Stimulated activated CD4-positive, alpha-beta T cell treated with anti-CD3 and anti-CD28 coated beads, Interleukin-12 subunit alpha, Interleukin-12 subunit beta, amount 100 ng/mL, for 48 hours (primary cell): ENCODE data around the gene GRPEL2.

Source experiments
- DNase-seq, 3 donors: peaks; one replicate each; pipeline ENCODE4 v3.0.0-alpha.2; 2020; ENCODE audit warnings: low read depth in 2 of 3, low spot score in 1 of 3

The GRPEL2 gene, protein sequence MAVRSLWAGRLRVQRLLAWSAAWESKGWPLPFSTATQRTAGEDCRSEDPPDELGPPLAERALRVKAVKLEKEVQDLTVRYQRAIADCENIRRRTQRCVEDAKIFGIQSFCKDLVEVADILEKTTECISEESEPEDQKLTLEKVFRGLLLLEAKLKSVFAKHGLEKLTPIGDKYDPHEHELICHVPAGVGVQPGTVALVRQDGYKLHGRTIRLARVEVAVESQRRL

DNA sequence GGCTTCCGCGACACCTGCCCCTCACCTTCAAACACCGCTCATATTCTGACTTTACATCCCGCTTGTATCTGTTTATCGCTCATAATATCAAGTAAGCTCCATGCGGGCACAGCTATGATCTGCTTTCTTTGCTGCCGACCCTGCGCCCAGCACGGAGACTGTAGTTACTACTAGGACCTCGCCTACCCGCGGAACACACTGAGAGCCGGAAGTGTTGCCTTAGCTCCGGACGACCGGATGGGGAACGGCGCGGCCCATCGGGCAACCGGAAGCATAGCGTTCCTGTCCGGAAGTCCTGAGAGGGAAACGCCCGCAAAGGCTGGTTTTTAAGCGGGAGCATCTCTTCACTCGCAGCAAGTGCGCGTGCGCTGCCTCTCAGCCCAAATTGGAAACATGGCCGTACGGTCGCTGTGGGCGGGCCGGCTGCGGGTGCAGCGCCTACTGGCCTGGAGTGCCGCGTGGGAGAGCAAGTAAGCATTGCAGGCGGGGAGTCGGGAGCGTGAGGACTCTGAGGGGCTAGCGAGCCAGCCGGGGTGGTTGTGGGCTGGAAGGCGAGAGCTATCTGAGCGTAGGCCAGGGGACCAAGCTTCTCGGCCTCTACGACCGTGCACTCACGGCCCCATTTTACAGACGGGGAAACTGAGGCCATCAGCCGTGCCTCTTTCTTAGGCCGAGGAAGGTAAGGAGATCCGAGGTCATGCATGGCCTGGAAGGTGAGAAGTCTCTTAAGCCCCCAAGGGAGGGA lies at the start of gene GRPEL2:
GRPEL2 (plus strand) TSS at position 353 of the 745 bp plus-strand sequence; CDS start at position 394, 41 bp downstream.
- DNase-seq, result peak; percentile 86 to 95 (median 93)

DNA sequence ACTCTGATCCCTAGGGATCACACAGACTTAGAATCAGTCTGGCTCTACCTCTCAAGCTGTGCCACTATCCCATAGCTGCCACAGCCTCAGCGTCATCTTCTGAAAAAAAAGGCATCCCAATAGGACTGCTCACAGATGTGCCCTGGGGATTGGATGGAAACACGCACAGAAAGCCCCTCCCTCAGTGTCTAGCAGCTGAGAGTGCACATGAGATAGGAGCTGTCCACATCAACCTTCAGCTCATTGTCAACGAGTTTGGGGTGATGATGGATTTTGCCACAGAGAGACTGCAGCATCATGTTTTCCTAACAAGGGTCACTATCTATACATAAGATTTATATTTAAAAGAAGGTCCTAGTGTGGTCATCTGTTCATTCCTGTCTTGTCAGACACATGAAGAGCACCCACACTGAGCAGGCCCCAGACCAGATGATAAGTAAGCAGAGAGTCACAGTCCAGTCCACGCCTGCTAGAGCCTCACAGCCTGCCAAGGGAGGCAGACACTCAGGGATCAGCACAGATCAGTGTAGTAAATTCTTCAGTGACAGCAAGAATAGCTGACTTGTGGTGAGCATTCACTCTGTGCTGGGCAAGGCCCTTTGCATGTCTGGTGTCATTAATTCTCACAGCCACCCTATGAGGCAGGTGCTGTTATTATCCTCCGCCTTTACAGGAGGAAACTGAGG lies 47.8 kb upstream of the GRPEL2 start:
- no peak for DNase-seq

DNA sequence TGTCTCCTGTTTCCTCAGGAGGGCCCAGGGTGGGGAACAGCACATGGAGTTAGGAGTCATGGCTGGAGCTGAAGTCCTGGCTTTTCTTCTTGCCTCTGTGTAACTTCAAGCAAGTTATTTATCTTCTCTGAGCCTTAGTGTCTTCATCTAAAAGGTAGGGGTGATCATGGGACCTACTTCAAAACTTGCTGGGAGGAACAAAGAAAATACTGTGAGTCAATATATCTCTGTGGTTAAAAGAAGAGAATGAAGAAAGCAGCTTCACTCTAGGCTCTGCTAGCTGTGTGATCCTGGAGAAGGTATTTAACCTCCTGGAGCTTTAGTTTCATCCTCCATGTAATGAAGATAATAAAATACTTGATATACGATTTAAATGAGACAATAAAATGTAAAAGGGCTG lies 47.1 kb upstream of the GRPEL2 start:
- DNase-seq, result no peak

DNA sequence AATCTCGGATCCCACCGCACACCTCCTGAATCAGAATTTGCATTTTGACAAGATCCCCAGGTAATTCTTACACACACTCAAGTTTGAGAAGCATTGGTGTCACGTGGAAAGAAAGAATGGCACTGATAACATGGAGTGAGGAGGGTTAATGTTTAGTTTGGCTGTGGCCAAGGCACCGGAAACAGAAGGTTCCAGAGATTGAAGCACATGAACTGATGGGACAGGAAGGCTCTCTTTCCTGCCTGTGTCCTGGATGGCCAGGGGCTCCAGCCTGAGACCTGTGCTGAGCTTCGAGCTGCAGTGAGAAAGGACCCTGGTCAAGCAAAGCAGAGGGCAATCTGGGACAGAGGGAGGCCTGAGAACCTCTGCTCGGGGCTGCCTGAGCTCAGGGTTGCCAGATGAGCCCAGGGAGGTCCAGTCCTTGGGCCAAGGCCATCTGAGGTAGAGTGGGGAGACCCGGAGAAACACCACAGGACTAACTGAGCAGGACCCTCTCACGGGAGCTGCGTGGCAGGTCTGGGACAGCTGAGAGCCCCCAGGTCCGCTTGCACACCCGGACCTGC lies 46.4 kb upstream of the GRPEL2 start:
- no peak for DNase-seq

DNA sequence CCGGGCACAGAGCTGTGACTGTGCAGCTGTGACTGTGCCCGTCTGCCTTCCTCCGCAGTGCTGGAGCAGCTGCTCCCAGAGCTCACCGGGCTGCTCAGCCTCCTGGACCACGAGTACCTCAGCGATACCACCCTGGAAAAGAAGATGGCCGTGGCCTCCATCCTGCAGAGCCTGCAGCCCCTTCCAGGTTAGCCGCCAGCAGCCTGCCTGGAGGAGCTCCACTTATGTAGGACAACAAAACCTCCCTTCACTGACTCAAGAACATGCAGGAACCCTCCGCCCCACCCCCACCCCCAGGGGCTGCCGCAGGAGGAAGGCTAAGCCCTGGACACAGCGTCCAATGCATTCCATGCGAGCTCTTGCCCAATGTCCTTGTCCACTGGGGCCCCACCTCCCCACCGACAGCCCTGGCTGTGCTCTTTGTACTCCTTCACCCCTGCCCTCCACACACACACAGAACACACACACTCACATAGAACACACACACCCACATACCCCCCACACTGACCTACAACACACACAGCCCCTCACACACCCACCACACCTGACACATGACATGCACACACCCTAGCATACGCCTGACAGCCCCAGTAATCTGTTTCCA lies 45.7 kb upstream of the GRPEL2 start:
- no peak for DNase-seq

DNA sequence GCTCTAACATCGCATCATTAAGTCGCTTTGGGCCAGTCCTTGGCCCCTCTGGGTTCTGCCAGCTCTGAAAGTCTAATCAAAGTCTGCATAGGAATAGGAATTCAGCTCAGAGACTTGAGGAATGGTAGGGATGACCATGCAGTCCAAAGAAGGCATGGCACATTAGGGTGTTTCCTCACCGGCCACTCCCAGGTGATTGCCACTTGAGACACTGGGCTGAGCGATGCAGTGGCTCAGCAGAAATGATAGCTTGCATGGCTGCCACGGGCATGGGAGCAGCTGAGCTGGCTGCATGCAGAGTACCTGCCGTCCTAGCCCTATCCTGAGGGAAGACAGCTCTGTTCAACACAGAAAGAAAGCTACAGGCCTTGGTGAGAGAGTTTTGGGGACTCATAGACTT lies 44.9 kb upstream of the GRPEL2 start:
- no peak for DNase-seq

DNA sequence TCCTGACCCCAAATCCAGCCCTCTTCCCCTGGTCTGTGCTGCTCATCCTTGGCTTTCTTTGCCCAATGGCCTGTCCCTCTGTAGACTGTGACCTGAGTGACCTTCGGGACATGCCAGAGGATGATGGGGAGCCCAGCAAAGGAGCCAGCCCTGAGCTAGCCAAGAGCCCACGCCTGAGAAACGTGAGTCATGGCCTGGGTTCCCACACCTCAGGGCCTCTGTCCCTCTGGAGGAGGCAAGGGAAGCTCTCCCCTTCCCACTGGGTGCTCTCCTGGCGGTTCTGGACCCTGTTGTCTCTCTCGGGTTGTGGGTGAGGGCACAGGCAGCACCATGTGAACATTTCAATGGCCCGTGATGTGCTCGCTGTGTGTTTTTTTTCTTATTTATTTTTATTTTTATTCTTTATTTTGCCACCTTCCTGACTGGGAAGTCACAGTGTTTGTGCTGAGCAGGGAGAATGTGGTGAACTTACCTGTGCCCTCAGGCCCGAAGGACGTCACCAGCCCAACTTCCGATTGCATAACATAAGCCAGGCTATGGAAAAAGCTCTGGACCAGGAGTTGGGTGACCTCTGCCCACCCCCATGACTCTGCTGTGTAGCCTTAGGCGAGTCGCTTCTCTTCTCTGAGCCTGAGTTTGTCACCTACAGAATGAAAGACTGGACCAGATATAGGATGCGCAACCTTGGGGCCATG lies 44.1 kb upstream of the GRPEL2 start:
- DNase-seq, result no peak

DNA sequence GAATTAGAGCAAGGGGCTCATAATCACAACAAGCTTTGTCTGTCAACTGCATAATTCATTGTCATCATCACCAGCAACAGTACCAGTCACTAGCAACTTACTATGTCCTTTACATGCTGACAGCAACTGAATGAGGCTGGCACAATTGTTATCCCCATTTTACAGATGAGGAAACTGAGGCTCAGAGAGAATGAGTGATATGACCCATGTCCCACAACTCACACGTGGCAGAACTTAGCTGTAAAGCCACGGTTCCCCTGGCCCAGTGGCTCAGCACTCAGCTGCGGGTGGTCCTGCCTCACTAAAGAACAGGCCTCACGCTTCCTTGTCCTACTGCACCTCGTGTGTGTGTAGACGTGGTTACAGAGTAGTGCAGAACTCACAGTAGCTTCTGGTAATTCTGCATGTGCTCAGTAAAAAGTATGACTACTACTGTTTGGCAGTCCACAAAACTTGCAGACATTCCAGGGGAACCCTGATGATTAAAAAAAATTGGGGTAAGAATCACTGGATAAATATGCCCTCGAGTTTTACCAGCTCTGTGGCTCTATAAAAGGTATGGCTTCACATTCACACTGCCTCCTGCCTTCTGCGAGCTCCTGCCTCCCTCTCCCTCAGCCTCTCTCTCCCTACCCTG lies 43.4 kb upstream of the GRPEL2 start:
- no peak for DNase-seq

DNA sequence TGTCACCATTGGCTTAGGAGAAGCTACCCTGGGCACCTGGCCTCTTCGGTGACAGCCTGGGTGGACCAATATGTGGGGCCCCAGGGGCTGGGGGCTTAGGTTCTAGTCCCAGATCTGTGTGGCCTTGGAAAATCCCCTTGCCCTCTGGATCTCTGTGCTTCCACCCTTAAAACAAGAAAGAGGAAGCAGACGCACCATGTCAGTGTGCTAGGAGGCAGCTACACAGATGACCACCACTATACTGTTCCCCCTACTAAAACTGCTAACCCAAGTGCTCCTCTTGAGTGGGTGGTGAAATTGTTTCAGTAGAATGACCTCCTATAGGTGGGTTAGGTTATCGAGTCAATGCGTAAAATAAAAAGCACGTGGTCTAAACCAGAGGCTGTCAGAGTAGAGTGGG lies 42.7 kb upstream of the GRPEL2 start:
- DNase-seq, result no peak

DNA sequence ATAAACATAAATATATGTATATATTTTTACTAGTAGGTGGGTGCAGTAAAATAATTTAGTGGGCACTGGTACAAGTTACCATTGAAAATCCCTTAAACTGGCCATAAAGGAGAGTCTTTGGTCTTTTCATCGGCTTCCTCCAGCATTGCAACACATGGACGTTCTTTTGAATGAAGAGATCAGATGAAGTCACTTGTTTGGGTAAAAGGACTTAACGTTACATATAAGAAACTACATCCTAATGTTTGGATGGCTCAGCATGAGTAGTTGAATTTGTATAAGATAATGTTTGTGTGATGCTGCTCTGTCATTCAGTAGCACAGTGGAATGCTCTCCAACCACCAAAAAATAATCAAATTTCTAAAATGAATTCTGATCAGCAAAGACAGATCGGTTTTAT lies 42.1 kb upstream of the GRPEL2 start:
- no peak for DNase-seq

DNA sequence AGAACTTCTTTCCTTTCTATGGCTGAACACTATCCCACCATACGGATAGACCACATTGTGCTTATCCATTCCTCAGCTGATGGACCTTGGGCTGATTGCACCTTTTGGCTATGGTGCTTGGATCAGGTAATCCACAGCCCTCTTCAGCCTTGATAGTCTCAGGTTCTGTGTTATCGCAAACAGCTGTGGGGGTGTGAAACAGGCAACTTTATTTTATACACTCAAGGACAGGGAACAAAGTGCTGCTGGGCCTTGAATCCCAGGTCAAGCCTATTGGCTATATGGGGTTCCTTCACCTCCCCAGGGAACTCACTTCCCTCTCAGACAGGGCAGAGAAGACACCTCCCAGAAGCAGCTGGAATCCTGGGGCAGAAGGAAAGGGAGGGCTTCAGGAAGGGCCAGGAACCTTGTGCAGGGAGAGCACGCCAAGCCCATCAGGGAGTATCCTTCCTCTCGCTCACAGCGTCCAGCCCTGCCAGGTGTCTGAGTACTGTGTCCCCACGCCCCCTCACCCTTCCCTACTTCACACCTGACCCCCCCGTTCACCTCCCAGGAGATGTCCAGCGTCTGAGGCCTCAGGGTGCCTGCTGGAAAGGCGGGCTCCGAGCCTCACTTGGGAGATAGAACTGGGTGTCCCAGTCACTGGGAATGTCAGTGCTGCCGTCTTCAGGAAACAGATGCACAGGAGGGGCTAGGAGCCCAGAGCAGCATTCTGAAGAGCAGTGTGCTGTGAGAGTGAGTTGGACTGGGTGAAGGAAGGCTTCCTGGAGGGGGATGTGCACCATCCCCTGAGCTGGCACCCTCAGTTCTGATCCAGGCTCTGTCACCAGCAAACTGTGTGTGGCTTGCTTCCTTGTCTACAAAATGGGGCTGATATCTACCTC lies 40.9 kb upstream of the GRPEL2 start:
- no peak for DNase-seq

DNA sequence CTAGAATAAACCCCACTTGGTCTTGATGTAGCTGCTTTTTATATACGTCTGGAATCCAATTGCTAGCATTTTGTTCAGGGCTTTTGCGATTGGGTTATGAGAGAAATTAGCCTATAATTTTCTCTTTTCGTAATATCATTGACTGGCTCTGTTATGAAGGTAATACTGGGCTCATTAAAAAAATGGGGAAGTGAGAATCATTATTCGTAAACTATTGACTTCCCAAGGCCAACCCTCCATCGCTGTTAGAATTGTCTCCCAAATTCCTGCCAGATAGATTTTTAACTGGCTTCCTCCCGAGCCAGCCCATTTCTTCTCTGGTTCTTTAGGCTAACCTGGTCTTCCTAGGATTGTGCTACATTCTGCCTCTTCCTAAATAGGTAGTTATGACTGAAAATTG lies 35.9 kb upstream of the GRPEL2 start:
- no peak for DNase-seq

DNA sequence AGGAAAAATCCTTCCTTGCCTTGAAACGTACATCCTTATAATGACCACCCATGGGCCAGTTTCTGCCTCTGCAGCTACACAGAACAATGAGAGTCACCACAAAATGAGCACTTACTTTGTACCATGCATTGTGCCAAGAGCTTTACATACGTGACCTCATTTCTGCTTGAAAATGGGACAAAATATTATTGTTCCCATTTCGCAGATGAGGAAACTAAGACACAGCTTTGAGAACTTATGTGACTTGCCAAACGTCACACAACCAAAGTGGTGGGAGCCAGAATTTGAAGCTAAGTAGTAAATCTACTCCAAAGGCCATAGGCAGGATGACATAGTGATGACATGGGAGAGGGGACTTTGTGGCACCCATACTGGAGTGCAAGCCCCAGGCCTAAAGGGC lies 34.8 kb upstream of the GRPEL2 start:
- no peak for DNase-seq

DNA sequence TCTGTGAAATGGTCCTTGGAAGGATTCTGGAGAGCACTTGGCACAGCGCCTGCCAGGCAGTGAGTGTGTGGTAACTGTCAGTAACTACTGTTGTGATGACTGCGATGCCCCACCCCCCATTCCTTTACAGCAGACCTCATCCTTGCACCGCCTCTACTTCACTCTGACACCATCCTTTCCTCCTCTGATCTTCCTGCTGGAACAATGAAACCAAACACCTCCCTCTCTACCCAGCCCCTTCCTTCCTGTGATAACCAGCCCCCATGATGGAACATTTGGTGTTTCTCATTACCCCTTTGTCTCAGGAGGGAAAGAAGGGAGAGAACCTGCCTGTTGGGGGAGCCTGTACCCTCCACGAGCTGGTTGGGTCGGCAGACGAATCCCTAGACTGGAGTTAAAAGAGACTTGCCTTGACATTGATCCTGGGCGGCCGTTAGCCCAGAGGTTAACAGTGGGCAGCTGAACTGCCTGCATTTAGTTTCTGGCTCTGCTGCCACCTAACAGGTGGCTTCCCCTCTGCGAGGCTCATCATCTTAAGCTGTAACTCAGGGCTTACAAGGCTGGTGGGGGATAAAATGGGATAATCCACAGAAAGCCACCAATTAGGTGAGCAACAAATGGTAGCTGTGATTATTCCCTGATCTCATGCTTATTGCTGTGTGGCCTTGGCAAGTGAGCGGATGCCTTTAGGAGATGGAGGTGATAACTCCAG lies 34.2 kb upstream of the GRPEL2 start:
- no peak for DNase-seq

DNA sequence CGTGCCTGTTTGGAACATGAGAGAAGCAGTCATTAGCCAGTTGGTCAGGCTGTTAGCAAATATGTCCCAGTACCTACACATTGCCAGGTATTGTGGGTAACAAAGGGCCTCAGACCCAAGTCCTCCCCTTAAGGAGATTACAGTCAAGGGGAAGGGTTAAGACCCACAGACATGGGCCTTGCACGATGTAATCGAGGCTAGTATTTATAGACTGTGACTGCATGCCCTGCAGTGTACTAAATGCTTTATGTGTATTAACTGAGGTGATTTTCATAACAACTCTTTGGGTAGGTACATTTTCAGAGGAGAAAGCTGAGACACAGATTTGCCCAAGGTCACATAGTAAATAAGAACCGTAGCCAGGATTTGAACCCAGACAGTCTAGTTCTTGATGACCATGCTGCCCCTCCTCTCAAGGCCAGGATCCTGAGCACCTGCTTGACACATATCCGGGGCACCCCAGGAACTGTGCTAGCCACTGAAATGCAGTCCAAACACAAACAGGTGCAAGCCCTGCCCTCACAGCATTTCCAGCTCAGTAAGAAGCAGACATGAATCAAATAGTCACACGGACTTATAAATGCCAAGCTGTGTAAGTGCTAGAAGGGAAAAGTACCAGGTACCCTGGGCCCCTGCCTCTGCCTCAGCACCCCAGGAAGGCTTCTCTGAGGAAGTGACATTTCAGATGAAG lies 32.0 kb upstream of the GRPEL2 start:
- no peak for DNase-seq

DNA sequence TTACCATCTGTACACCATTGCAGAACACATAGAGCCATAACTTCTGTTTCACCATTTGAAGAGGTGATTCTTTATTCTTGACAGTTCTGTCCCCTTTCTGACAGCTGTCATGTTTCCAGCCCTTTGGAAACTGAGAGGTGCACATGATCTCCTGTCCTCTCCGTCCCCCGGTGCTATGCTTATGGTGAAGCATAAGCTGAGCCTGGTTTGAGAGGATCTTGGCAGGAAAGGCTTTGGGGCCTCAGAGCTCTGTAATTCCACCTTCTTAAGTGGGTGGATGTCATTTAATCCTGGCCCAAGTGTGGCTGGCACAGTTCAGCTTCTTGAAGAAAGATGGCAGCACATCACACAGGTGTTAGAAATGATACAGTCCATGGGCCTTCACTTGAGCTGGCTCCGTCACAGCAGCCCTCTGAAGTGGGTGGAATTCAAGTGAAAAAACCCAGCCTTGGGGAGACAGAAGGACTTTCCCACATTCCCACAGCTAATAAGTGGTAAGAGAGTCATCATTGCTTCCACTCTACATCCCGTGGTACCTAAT lies 30.7 kb upstream of the GRPEL2 start:
- no peak for DNase-seq

DNA sequence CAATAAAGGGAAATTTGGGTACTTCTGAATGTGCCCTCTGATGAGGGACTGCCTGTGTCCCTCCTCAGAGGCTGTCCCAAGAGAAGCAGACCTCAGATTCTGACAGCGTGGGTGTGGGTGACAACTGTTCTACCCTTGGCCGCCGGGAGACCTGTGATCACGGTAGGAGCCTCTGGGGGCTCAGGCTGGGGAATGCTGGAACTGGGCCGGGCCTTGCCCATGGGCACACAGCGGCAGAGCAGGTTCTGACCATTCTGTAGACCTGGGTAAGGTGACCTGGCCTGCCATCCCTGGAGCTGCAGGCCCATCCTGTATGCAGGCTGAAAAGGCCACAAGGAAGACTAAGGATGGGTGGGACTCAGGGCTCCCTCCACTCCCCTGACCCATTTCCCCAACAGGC lies 29.5 kb upstream of the GRPEL2 start:
- no peak for DNase-seq
